Lower lobe of right lung (tissue), 2 donors: ENCODE measurements around the gene RFX4. TPM values are rescaled to one million over a fixed set of nuclear protein-coding genes. Genes with fewer than 3 reads are reported as not detected.

Source experiments
- ATAC-seq, 2 donors: fragments of 200-7000 bp; cut with Tn5 transposase; one replicate each; pipeline ENCODE4 v1.9.1; 2020 to 2022; ENCODE audit warnings: mild to moderate bottlenecking in 2 of 2, moderate library complexity in 2 of 2
- DNase-seq: peaks from one replicate; pipeline ENCODE4 v3.0.0-alpha.2; 2020
- H3K27ac ChIP-seq: fragments of 200-600 bp; one replicate; pipeline ENCODE4 v1.8.0; 2022
- H3K27me3 ChIP-seq: fragments of 200-600 bp; one replicate; pipeline ENCODE4 v1.8.0; 2022; ENCODE audit warnings: low read depth
- H3K36me3 ChIP-seq: fragments of 200-600 bp; one replicate; pipeline ENCODE4 v1.8.0; 2022; ENCODE audit warnings: mild to moderate bottlenecking
- H3K4me1 ChIP-seq: fragments of 200-600 bp; one replicate; pipeline ENCODE4 v1.8.0; 2022
- H3K4me3 ChIP-seq: fragments of 200-600 bp; one replicate; pipeline ENCODE4 v1.8.0; 2022; ENCODE audit warnings: mild to moderate bottlenecking
- H3K9me3 ChIP-seq: fragments of 200-600 bp; one replicate; pipeline ENCODE4 v1.8.0; 2022
- intact Hi-C: fragments of 100-400 bp; cut with DNase I; formaldehyde crosslinking; loops from one replicate; pipeline ENCODE4 v1.11.0; 2022
- total RNA-seq: library from RNA; stranded (reverse); fragmentation: NEBNext Ultra II Directional; extraction: Animal tissue kit (Norgen Biotek cat#: 25700); gene quantifications from one replicate; pipeline ENCODE4 v1.2.1, GENCODE V29; 2021
- TF ChIP-seq, protein P1 (sequence below): fragments of 200-600 bp; IDR thresholded peaks from one replicate; pipeline ENCODE4 v1.8.0; 2022; ENCODE audit warnings: antibody characterized with exemption, mild to moderate bottlenecking
- donor health status: DM: no; HTN: yes; CAD: no; lungs with severe emphysema.

Gene RFX4
- total RNA-seq, 1 donor from 2014 or later, result not detected

DNA sequence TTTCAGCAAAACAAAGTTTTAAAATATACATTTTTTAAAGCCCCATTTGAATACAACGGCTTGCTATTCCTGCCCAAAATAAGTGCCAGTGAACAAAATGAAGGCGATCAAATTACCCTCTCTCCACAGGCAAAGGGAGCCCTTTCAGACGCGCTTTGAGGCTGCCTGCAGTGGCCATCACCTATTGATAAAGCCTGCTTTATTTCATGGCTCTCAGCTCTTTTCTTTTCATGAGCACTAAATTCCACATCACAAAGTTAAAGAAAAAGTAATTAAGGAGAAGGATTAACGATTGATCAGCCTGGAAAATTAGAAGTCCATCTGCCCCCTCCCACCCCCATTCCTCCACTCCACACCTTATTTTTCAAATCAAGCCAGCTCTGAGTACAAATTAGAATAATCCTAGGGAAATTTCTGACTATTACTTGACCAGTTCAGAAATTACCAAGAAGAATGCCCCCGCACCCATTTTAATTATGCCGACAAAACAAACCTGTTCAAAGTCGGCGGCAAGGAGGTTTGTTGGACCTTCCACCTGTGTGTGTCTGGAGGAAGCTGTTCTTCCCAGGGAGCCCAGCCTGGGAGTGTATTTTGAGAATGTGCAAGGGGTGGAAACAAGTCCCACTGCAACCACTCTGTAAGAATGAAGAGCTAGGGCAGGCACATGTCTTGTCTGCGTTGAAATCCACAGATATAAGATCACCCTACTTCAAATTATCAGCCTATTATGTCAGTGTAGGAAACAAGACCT is 127.5 kb downstream of the RFX4 start:
- Histone ChIP-seq H3K9me3 (no peaks in the 10 kb centered on the region), H3K27me3 (peaks cover 10% of the 10 kb centered on the region), H3K4me1 (no peaks in the 10 kb centered on the region), H3K27ac (no peak overlapping the region), H3K4me3 (no peak overlapping the region), H3K36me3 (no peaks in the 10 kb centered on the region)
- intact Hi-C loops, result no loop called here
- TF ChIP-seq, protein P1, sequence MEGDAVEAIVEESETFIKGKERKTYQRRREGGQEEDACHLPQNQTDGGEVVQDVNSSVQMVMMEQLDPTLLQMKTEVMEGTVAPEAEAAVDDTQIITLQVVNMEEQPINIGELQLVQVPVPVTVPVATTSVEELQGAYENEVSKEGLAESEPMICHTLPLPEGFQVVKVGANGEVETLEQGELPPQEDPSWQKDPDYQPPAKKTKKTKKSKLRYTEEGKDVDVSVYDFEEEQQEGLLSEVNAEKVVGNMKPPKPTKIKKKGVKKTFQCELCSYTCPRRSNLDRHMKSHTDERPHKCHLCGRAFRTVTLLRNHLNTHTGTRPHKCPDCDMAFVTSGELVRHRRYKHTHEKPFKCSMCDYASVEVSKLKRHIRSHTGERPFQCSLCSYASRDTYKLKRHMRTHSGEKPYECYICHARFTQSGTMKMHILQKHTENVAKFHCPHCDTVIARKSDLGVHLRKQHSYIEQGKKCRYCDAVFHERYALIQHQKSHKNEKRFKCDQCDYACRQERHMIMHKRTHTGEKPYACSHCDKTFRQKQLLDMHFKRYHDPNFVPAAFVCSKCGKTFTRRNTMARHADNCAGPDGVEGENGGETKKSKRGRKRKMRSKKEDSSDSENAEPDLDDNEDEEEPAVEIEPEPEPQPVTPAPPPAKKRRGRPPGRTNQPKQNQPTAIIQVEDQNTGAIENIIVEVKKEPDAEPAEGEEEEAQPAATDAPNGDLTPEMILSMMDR, result no peak
- no peak for DNase-seq
- no peak for ATAC-seq

DNA sequence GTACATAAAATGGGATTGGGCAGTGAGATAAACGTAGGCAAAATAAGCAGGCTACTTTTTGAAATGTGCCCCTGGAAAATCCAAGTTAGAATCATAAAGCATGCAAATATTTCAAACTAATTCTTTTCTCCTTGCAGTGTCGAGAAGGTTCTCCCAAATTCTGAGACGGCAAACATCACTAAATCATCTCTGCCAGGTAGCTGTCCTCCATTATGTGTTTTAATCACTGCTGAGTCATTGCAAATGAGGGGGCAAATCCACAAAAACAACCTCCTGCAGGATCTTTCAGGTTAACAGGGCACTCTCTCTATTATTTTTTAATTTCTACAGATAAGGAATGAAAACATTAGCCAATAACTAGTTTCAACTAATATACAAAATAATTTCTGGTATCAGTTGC is 128.5 kb downstream of the RFX4 start:
- ATAC-seq (no peak), DNase-seq (no peak)
- Histone ChIP-seq H3K4me3 (no peak overlapping the region), H3K4me1 (no peaks in the 10 kb centered on the region), H3K9me3 (no peaks in the 10 kb centered on the region), H3K27me3 (peaks cover 10% of the 10 kb centered on the region), H3K36me3 (no peaks in the 10 kb centered on the region), H3K27ac (no peak overlapping the region)
- intact Hi-C loops, result no loop called here
- TF ChIP-seq, protein P1, result no peak

DNA sequence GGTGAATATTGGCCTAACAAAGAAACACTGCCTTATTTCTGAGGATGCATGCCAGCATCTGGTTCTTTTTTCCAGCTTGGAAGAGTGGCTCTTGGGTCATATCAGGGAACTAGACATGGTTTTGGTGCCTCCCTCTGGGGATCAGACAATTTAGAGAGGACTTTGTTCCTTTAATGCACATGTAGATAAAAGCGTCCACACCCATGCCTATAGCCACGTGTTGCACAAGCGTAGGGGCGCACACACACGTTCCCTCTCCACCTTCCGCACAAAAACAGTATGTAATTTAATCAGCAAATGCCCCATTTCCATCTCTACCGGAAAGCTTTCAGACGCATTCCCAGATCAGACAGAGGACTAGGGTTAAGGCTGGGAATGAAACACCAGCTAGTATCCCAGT is 130.0 kb downstream of the RFX4 start:
- no peak for ATAC-seq
- intact Hi-C loops, result no loop called here

DNA sequence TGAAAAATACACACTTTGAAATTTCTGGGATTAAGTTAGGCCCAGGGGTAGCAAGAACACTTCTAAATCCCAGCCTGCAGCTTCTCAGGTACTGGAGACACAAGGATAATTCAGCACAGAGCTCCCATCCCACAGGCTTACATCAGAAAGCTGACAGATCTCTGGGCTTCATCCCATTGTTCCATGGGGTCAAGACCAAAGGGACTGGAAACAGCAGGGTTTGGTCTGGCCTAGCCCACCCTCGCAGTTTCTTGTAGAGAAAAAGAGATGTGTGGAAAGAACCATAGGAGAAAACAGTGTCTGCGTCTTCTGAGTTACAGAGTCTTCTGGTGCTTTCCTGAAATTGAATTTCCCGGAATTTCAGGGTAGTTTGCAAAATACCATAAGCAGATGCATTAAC is 132.1 kb downstream of the RFX4 start:
- no peak overlapping the region for H3K4me3 ChIP-seq
- intact Hi-C loops, result no loop called here
- no peaks in the 10 kb centered on the region for H3K36me3 ChIP-seq
- H3K27me3 ChIP-seq, result peaks cover 10% of the 10 kb centered on the region
- no peaks in the 10 kb centered on the region for H3K9me3 ChIP-seq
- H3K4me1 ChIP-seq, result no peaks in the 10 kb centered on the region
- TF ChIP-seq, protein P1, result no peak
- H3K27ac ChIP-seq, result no peak overlapping the region
- no peak for DNase-seq
- no peak for ATAC-seq

More for the DNA sequence above, 130.0 kb downstream of the RFX4 start:
- Histone ChIP-seq H3K4me3 (no peak overlapping the region), H3K4me1 (no peaks in the 10 kb centered on the region), H3K27me3 (peaks cover 10% of the 10 kb centered on the region), H3K36me3 (no peaks in the 10 kb centered on the region), H3K27ac (no peak overlapping the region), H3K9me3 (no peaks in the 10 kb centered on the region)
- TF ChIP-seq, protein P1, result no peak
- no peak for DNase-seq

DNA sequence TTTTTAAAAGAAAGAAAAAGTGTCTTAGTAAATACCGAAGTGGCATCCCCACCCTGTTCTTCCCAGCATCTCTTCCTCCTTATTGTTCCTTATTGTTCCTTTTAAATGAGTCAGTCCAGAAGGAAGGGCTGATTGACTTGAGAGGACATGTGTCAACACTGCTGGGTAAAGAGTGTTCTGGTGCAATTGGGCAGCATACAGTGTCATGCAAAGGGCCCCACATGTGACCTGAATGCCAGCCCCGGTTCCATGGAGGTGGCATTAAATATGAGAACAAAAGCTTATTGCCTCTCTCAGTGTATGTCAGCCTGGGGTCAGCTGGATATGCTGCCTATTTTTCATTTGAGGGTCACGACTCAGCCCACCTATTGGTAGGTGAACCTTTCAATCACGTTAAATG is 132.8 kb downstream of the RFX4 start:
- Histone ChIP-seq H3K27ac (no peak overlapping the region), H3K27me3 (peaks cover 5% of the 10 kb centered on the region), H3K4me1 (no peaks in the 10 kb centered on the region), H3K36me3 (no peaks in the 10 kb centered on the region), H3K9me3 (no peaks in the 10 kb centered on the region), H3K4me3 (no peak overlapping the region)
- intact Hi-C loops, result no loop called here
- no peak for ATAC-seq
- DNase-seq, result no peak
- TF ChIP-seq, protein P1, result no peak
